Activated naive CD4-positive, alpha-beta T cell treated with anti-CD3 and anti-CD28 coated beads, Interleukin-2, amount 50 U/mL, for 72 hours (primary cell): ENCODE data around the gene TAX1BP1. TPM values are rescaled to one million over a fixed set of nuclear protein-coding genes. Genes with fewer than 3 reads are reported as not detected.
A peak's percentile ranks its signal among the peaks of the same experiment; 100 is the strongest.
"Not testable (repeated sequence)": the region's sequence is repeated elsewhere in the genome, so short reads cannot be mapped to it uniquely, and the experiment has no call there.

Experiments used
- ATAC-seq, 2 donors: fragments of 150-1000 bp; cut with Tn5 transposase; 2 replicates each; pipeline ENCODE4 v1.10.0; 2021; ENCODE audit warnings: mild to moderate bottlenecking in 2 of 2, moderate library complexity in 2 of 2
- DNase-seq, 2 donors: peaks; one replicate each; pipeline ENCODE4 v3.0.0; 2021 to 2022; ENCODE audit warnings: low spot score in 2 of 2
- H3K27ac Mint-ChIP-seq, 2 donors: one replicate each; pipeline ENCODE4 v1.8.0; 2022; ENCODE audit warnings: mild to moderate bottlenecking in 2 of 2, mixed read lengths in 2 of 2
- H3K36me3 Mint-ChIP-seq, 2 donors: one replicate each; pipeline ENCODE4 v1.8.0; 2022; ENCODE audit warnings: mixed read lengths in 2 of 2
- H3K9me3 Mint-ChIP-seq, 2 donors: one replicate each; pipeline ENCODE4 v1.8.0; 2022; ENCODE audit warnings: mixed read lengths in 2 of 2
- total RNA-seq, 2 donors: library from RNA; stranded (reverse); gene quantifications; one replicate each; pipeline ENCODE4 v1.2.3, GENCODE V29; 2022

The TAX1BP1 gene
- total RNA-seq, 2 donors from 2014 or later = 110 to 122 TPM

DNA sequence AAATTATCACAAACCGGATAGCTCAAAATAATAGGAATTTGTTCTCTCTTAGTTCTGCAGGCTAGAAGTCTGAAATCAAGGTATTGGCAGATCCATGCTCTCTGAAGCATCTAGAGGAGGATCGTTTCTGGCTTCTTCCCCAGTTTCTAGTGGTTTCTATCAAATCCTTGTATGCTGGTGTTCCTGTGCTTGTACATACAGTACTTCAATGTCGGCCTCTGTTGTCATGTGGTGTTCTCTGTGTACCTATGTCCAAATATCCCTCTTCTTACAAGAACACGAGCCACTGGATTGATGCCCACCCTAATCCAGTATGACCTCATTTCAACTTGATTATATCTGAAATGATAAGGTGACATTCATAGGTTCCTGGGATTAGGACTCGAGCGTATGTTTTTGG is 9.8 kb upstream of the TAX1BP1 start:
- DNase-seq (no peak), ATAC-seq (no peak)
- Mint-ChIP-seq H3K27ac (no peak overlapping the region), H3K9me3 (no peaks in the 10 kb centered on the region), H3K36me3 (no peaks in the 10 kb centered on the region)

DNA sequence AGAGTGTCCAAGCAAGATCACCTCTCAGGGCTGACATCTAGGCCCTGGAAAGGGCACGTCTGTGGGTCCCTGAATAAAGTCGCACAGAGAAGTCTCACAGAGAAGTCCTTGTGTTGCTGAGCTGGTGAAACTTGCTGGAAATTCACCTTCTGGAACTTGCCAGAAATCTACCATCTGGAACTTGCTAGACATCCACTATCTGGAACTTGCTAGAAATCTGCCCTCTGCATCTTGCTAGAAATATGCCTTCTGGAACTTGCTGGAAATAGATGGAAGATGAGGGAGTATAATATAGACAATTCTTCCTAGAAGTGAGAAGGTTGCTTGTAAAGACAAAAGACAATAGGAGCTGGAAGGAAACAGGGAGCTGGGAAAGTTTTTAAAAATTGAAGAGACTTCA is 5.4 kb upstream of the TAX1BP1 start:
- ATAC-seq (no peak), DNase-seq (no peak)
- no peak overlapping the region for H3K27ac Mint-ChIP-seq
- H3K36me3 Mint-ChIP-seq = peaks cover 0 to 6% of the 10 kb centered on the region in 2 donors
- no peaks in the 10 kb centered on the region for H3K9me3 Mint-ChIP-seq

DNA sequence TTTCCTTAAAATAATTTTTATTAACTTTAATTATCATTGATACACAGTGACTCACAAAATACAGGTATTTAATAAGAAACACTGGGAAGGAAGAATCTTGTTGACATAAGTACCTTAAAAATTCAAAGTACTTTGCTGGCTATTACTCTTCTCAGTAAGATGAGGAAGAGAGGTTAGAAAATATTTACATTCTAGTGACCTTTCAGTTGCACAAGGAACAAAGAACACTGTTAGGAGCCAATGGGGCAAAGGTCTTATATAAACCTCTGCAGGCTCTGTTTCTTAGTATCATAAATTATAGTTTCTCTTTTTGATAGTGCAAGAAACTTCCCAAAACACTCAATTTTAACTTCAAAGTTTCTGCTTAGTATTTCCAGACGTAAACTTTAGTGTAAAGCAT is 4.8 kb upstream of the TAX1BP1 start:
- peaks cover 2 to 11% of the 10 kb centered on the region in 2 donors for H3K36me3 Mint-ChIP-seq
- H3K27ac Mint-ChIP-seq = no peak overlapping the region
- DNase-seq (no peak), ATAC-seq (no peak)
- no peaks in the 10 kb centered on the region for H3K9me3 Mint-ChIP-seq

DNA sequence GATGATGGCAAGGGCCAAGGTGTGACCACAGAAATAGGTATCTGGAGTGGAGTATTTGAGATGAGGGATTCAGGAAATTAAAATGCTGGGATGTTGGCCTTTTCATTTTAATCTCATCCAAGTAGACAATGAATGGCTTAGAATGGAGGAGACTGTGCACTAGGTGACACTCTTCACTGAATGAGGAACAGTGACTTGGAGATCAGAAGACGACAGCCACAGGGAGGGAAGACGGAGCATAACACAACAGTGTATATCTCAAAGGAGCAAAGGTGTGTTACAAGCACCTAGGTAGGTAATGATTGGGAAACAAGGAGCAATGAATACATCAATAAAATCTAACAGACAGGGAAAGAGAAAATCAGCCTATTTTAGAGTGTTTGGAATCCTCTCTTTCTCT is 4.1 kb upstream of the TAX1BP1 start:
- Mint-ChIP-seq H3K27ac (no peak overlapping the region), H3K36me3 (peaks cover 9 to 17% of the 10 kb centered on the region in 2 donors), H3K9me3 (no peaks in the 10 kb centered on the region)
- ATAC-seq (no peak), DNase-seq (no peak)

- ATAC-seq = no peak
- H3K9me3 Mint-ChIP-seq = no peaks in the 10 kb centered on the region
- DNase-seq = no peak
- peaks cover 11 to 20% of the 10 kb centered on the region in 2 donors for H3K36me3 Mint-ChIP-seq
- H3K27ac Mint-ChIP-seq = no peak overlapping the region
These were observed 2.8 kb upstream of the TAX1BP1 start for GRCh38 chr7:27737178-27737577.

DNA sequence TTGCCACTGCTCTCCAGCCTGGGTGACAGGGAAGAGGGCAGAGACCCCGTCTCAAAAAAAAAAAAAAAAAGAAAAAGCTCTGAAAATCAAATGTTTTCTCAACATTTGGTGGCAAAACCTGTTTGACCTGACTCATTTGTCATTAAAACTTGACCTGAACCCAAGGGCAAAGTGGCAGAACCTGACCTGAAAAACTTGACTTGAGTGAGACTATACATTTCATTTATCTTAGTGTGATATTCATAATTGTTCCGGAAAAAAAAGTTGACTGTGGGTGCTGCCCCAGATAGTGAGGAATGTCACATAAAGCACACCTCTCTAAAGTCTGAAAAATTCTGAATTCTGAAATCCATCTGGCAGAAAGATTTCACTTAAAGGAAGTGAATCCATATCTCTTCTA is 2.3 kb upstream of the TAX1BP1 start:
- no peaks in the 10 kb centered on the region for H3K9me3 Mint-ChIP-seq
- no peak for DNase-seq
- peaks cover 11 to 20% of the 10 kb centered on the region in 2 donors for H3K36me3 Mint-ChIP-seq
- H3K27ac Mint-ChIP-seq = no peak overlapping the region
- no peak for ATAC-seq

DNA sequence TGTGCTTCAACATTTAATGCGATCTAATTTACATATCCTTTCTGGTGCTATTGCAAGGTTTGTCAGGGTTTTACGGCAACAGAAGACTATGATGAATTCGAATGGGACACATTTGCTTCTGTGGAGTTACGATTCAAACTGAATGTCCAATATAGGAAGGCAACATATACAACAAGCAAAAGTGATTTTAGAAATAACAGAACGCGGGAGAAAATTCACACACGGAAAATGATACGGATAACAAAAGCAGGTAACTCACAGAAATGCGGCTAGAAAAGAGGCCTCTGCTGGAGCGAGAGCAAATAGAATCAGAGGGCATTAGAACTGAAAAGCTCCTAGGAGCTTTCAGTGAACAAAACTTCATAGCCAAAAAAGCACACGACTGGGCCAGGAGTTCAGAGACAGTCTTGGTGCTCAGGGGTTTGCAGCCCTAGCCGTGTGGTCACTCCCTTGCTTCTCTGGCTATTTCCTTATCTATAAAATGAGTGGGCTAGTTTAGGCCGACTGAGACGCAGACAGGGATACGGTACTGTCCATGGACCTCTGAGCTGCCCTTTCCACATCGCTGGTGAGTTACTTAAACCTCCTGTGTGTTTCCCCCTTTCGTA is 557 bp upstream of the TAX1BP1 start:
- peak; percentile 27 to 36 for ATAC-seq
- Mint-ChIP-seq H3K9me3 (no peaks in the 10 kb centered on the region), H3K27ac (peak overlapping the region; percentile 99 to 100), H3K36me3 (peaks cover 11 to 20% of the 10 kb centered on the region in 2 donors)
- DNase-seq = no peak

GRCh38 chr7:27740449-27741086 is 606 bp downstream of the TAX1BP1 start:
- peaks cover 11 to 20% of the 10 kb centered on the region in 2 donors for H3K36me3 Mint-ChIP-seq
- H3K9me3 Mint-ChIP-seq = no peaks in the 10 kb centered on the region
- DNase-seq = peak; percentile 87 to 90
- H3K27ac Mint-ChIP-seq = peak overlapping the region; percentile 99 to 100
- ATAC-seq = peak; percentile 78 to 80

- not testable (repeated sequence) for ATAC-seq, DNase-seq, H3K27ac Mint-ChIP-seq, H3K9me3 Mint-ChIP-seq
- H3K36me3 Mint-ChIP-seq = peaks cover 11 to 20% of the 10 kb centered on the region in 2 donors
These were observed 2.2 kb downstream of the TAX1BP1 start for GRCh38 chr7:27742091-27742710.

DNA sequence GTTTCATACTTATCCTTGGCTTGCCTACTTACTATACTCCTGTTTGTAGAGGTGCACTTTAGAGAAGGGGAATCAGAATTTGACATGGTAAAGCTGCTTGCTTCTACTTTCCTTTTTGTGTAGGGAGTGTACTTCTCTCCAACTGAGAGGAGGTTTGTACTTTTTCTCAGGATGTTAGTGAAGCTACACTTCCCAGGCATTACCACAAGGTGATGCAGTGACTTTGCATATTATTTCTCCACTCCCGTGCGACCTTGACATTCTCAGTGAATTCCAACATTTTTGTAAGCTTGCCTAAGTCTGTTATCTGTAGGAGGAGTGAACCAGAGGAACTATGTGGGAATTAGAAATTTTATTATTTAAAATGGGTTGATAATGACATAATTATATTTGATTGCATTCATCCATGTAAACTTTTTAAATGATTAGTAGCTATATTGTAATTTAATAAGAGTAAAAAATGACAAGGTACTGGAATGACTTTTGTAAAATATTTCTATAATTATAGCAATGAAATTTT is 5.2 kb downstream of the TAX1BP1 start:
- DNase-seq = no peak
- no peak for ATAC-seq
- Mint-ChIP-seq H3K27ac (no peak overlapping the region), H3K36me3 (peaks cover 14 to 15% of the 10 kb centered on the region in 2 donors), H3K9me3 (no peaks in the 10 kb centered on the region)

GRCh38 chr7:27746486-27746885 is 6.5 kb downstream of the TAX1BP1 start:
- no peak for DNase-seq
- ATAC-seq = no peak
- no peaks in the 10 kb centered on the region for H3K9me3 Mint-ChIP-seq
- H3K36me3 Mint-ChIP-seq = peaks cover 9 to 10% of the 10 kb centered on the region in 2 donors
- no peak overlapping the region for H3K27ac Mint-ChIP-seq

- Mint-ChIP-seq H3K36me3 (peaks cover 9 to 15% of the 10 kb centered on the region in 2 donors), H3K9me3 (no peaks in the 10 kb centered on the region), H3K27ac (no peak overlapping the region)
- ATAC-seq (peak; percentile 28 to 50), DNase-seq (no peak)
These were observed 7.0 kb downstream of the TAX1BP1 start for GRCh38 chr7:27746978-27747377.

DNA sequence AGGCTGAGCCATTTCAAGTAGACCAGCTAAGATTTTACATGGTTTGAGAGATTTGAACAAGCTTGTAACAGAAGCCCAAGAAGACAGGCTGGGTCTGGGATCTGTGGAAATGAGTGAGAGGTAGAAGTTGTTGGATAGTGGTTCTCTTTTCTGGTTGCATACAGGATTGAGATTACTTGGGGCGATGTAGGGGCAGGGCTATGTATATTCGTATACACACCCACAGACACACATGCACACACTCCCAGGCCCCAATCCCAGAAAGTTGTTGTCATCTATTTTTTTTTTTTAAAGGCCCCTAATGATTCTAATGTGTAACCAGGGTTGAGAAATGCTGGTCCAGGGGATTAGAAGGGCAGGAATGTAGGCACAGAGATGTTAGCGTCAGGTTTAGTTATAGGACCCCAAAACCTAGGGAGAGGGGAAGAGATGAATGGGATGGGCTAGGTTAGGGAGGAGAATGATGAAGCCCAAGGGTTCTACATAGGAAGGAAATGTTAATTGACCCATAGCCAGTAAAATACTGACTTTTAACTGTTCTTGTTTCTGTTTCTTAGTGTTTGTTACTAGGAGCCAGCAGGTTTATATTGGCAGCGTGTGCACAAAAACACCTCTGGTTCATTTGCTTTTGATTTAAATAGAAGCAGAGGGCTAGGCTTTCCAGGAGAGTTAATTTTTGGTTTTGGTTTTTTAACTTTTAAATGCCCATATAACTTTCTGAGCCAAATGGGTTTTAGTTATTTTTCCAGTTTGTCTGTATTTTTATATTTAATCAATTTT is 7.8 kb downstream of the TAX1BP1 start:
- Mint-ChIP-seq H3K9me3 (no peaks in the 10 kb centered on the region), H3K36me3 (peaks cover 9 to 15% of the 10 kb centered on the region in 2 donors), H3K27ac (no peak overlapping the region)
- DNase-seq (no peak), ATAC-seq (no peak)

DNA sequence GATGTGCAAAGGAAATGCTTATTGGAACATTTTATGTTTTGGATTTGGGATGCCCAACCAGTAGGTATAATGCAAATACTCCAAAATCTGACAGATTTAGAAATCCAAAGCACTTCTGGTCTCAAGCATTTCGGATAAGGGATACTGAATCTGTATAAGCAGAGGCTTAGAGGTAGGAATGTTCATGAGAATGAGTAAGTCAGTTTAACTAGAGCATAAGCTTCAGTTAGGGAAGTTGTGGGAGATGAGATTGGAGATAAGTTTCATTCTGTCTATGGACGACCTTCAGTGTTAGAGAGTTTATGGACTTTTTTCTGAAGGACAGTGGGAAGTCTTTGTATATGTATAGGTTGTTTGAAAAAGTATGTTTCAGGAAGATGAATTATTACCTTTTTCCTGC is 10.4 kb downstream of the TAX1BP1 start:
- Mint-ChIP-seq H3K9me3 (no peaks in the 10 kb centered on the region), H3K27ac (no peak overlapping the region), H3K36me3 (peaks cover 15 to 20% of the 10 kb centered on the region in 2 donors)
- ATAC-seq (no peak), DNase-seq (no peak)

DNA sequence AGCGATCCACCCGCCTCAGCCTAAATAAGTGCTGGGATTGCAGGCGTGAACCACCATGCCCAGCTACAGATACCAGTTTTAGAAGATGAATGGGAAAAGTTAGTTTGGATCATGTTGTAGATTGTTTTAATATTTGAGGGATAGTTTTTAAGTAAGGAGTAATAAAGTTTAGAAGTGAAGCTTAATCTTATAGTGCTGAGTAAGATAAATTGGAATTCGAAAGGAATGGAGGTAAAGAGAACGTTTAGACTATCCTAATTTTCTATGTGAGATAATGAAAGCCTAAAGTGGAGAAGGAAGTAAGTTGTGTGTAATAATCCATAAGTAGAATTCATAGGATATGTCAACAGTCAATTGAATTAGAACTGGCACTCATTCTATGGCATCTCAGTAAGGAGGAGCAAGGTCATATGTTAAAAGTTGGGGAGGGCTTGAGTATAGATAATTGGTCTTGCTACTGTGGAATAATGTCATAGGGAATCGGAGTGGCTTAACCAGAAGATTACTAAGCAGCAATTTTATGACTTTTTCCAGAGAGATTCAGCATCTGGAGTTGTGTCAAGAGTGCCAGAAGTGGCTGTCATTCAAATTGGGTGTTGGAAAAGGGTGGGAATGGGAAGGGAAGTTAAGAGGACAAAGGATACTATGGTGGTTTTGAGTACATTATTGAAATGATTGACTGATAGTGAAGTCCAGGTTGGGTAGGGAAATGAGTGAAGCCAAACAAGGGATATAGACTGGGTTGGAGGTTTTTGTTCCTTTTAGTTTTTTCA is 12.1 kb downstream of the TAX1BP1 start:
- no peak for ATAC-seq
- DNase-seq = no peak
- Mint-ChIP-seq H3K36me3 (peaks cover 18 to 22% of the 10 kb centered on the region in 2 donors), H3K27ac (no peak overlapping the region), H3K9me3 (no peaks in the 10 kb centered on the region)

DNA sequence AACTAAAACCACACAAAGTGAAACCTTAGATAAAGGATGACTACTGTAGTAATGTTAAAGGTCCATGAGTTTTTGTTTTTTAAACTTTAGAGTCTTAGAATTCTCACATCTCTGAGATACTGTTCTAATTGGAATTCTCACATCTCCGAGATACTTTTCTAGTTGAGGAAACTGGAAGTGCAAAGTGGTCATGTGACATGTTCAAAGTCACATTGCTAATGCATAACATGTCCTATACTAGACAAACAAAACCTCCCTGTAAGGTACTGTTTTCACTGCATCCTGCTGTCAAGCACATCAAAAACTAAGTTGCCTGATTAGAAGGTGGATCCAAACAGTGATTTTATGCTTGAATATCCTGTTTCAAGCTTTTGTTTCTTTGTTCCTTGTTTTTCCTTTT is 13.9 kb downstream of the TAX1BP1 start:
- ATAC-seq (no peak), DNase-seq (no peak)
- Mint-ChIP-seq H3K9me3 (no peaks in the 10 kb centered on the region), H3K27ac (no peak overlapping the region), H3K36me3 (peaks cover 18 to 22% of the 10 kb centered on the region in 2 donors)
